GM18520 (cell line): ENCODE results near the gene PIEZO1.

Experiments
- ATAC-seq: cut with Tn5 transposase; IDR thresholded peaks from one replicate; pipeline ENCODE4 v1.9.1; 2021; ENCODE audit not compliant: unreplicated experiment

The PIEZO1 gene

GRCh38 chr16:88691924-88692560, 93.0 kb downstream of the PIEZO1 start:
- ATAC-seq, result no peak

- no peak for ATAC-seq
These were observed 93.7 kb downstream of the PIEZO1 start for GRCh38 chr16:88691129-88691813.

- ATAC-seq, result no peak
These were observed 94.5 kb downstream of the PIEZO1 start for GRCh38 chr16:88690341-88691128.

GRCh38 chr16:88688013-88688778, 96.8 kb downstream of the PIEZO1 start:
- no peak for ATAC-seq

GRCh38 chr16:88687676-88688012, 97.4 kb downstream of the PIEZO1 start:
- ATAC-seq, result no peak

GRCh38 chr16:88687254-88687576, 97.8 kb downstream of the PIEZO1 start:
- ATAC-seq, result no peak

- peak; percentile 64 for ATAC-seq
These were observed 98.4 kb downstream of the PIEZO1 start, which contains the start of gene SNAI3 for GRCh38 chr16:88686439-88687253. TSS of gene SNAI3 (minus strand) at chr16:88686507. CDS start at chr16:88686406, 101 bp downstream.

GRCh38 chr16:88686062-88686438, 99.0 kb downstream of the PIEZO1 start:
- peak; percentile 11 for ATAC-seq

GRCh38 chr16:88685156-88686061, 99.6 kb downstream of the PIEZO1 start:
- ATAC-seq, result no peak

- ATAC-seq, result no peak
These were observed 100.4 kb downstream of the PIEZO1 start for GRCh38 chr16:88684569-88685155.

GRCh38 chr16:88681709-88682451, 103.1 kb downstream of the PIEZO1 start:
- peak; percentile 38 for ATAC-seq

- no peak for ATAC-seq
These were observed 103.8 kb downstream of the PIEZO1 start for GRCh38 chr16:88681084-88681680.

- no peak for ATAC-seq
These were observed 104.4 kb downstream of the PIEZO1 start for GRCh38 chr16:88680554-88681083.

- ATAC-seq, result no peak
These were observed 106.6 kb downstream of the PIEZO1 start for GRCh38 chr16:88678224-88678979.

- ATAC-seq, result no peak
These were observed 107.3 kb downstream of the PIEZO1 start for GRCh38 chr16:88677721-88678120.

- no peak for ATAC-seq
These were observed 108.3 kb downstream of the PIEZO1 start for GRCh38 chr16:88676502-88677242.
